ENCODE results near the gene TPK1. TPM values are rescaled to one million over a fixed set of nuclear protein-coding genes. Genes with fewer than 3 reads are reported as not detected.

TPK1 gene
- total RNA-seq, 1 donor: 3.9 TPM

DNA sequence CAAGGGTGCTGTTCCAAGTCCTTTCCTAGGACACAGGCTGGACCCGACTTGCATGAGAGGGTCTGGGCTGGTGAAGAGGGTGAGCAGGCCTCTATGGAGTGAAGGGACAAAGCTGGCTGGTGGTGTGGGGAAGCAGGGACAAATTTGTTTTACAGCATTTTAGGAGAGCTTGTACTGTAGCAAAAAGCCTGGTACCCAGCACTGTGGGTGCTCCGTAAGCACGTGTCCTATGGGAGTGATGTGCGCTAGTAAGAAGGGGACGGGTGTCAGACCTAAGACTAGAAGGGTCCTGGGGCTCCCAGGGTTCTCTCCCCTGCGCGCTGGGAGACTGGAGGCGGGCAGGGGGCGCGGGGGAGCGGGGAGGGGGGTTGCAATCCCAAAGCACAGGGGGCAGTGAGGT, 432.8 kb downstream of the TPK1 start:
- no peak for DNase-seq (ENCODE audit: low read depth)
- no peak overlapping the region for H3K4me3 ChIP-seq (ENCODE audit: low read depth, low read length)
- TF ChIP-seq CTCF (IDR thresholded peaks at IDR 0.05; ENCODE audit: insufficient read depth, low read depth, low read length): no peak

Small RNA genes lying within 50 kb of the gene (small RNA-seq; reads per million reads assigned to genes)
- not detected for gene RNU6ATAC40P
